Dermis microvascular lymphatic vessel endothelial cell (primary cell): ENCODE measurements around the gene TSACC. TPM values are rescaled to one million over a fixed set of nuclear protein-coding genes. Genes with fewer than 3 reads are reported as not detected.
"Not testable (repeated sequence)": the region's sequence is repeated elsewhere in the genome, so short reads cannot be mapped to it uniquely, and the experiment has no call there.

Experiments
- DNase-seq, 2 donors: peaks; one replicate each; pipeline versions ENCODE4 v3.0.0 to v3.0.0-alpha.2; 2010; ENCODE audit warnings: low read depth in 2 of 2
- total RNA-seq: library from RNA; depleted of rRNA; stranded (reverse); fragments of >200 nt; gene quantifications from 2 replicates; pipeline ENCODE4 v1.2.1, GENCODE V29; 2014

Gene TSACC
- total RNA-seq, 1 donor from 2014 or later = not detected

GRCh38 chr1:156346035-156346434 is 7.7 kb downstream of the TSACC start:
- not testable (repeated sequence) for DNase-seq

DNA sequence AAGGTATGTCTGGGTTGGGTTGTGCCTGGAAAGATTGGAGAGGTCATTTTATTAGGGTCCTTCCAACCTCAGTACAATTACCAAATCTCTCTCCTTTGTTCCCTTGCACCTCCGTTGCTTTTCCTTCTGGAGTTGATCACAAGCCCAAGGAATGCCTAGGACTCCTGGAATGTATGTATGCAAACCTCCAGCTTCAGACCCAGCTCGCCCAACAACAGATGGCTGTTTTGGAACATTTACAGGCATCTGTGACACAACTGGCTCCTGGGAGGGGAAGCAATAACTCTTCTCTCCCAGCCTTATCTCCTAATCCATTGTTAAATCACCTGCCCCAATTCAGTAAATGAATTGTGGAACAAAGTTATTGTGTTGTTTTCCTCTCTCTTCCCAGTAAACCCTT is 8.3 kb downstream of the TSACC start:
- no peak for DNase-seq

DNA sequence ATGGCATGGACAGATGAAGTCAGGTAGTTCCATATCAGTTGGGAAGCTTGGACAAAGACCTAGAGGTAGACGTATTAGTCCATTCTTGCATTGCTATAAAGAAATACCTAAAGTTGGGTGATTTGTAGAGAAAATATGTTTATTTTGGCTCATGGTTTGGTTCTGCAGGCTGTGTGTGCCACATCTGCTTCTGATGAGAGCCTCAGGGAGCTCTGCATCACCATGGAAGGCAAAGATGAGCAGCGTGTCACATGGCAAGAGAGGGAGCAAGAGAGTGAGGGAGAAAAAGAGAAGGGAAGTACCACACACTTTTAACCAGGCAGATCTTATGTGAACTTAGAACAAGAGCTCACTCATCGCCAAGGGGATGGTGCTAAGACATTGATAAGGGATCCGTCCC is 9.0 kb downstream of the TSACC start:
- no peak for DNase-seq

GRCh38 chr1:156352481-156352880 is 14.2 kb downstream of the TSACC start:
- not testable (repeated sequence) for DNase-seq

GRCh38 chr1:156356262-156356874 is 18.0 kb downstream of the TSACC start:
- DNase-seq = no peak

DNA sequence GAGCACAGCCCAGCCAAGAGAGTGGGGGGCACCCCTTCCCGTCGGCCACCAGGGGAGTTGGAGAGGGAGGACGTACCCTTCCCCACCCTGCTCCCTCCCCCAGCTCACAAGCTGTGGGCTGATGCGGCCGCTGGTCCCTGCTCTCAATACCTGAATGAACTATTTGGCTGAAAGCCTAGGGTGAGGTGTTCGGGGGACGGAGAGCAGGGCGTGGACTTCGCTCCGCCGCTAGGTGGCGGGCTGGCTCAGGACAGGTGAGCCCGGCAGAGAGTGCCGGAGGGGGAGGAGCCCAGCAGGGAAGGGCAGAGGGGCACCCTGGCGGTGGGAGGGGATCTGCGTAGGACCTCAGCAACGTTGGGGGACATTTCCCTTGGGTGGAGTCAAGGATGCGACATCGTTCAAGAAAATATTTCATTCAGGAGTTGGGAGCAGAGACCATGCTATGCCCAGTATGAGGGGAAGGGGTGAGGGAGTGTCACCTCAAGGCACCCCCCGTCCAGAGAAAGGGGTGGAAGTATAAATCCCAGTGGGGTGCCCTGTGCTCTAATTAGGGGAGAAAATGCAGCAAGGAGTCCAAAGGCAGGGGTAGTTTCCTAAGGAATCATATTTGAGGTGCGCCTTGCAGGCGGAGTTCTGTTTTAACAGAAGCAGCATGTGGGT is 18.7 kb downstream of the TSACC start:
- DNase-seq = peak in 1 of 2 donors; percentile 34

DNA sequence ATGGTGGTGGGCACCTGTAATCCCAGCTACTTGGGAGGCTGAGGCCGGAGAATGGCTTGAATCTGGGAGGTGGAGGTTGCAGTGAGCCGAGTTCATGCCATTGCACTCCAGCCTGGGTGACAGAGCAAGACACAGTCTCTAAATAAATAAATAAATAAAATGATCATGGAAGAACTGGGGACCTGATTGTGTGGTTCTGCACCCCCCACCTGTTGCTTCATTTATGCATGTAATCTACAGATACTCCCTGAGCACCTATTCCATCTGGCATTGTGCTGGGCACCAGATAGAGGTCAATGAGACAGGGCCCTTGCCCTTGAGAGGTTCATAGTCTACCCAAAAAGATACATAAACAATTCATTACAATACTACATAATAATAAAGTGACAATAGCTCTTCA is 19.7 kb downstream of the TSACC start:
- DNase-seq = no peak

DNA sequence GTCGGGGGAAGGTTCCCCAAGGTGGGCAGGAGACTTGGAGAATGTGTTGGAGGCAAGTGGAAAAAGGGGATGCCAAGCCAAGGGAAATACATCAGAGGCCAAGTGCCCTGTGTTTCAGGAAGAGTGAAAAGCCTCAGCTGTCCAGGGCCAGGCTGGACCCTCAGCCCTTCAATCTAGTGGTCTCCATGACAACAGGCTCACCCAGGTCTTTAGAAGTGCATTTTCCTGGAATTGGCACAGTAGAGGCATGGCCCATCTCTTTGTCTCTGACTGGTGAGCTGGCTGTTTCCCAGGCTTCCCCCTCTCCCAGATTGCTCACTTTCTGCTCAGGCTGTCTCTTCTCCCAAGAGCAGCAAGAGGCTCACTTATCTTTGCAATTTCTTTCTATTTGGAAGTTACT is 20.3 kb downstream of the TSACC start:
- no peak for DNase-seq

DNA sequence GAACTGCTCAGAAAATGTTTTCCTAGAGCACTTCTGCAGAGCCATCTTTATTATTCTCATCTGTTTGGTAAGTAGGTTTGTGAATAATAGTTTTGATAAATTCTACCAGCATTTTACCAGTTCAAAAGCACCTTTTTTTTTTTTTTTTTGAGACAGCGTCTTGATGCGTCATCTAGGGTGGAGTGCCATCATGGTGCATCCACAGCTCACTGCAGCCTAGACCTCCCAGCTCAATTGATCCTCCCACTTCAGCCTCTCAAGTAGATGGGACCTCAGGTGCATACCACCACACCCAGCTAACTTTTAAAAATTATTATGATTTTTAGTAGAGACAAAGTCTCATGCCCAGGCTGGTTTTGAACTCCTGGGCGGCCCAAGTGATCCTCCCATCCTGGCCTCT is 20.9 kb downstream of the TSACC start:
- DNase-seq = no peak

GRCh38 chr1:156359973-156360372 is 21.6 kb downstream of the TSACC start:
- DNase-seq = peak in 1 of 2 donors; percentile 17

DNA sequence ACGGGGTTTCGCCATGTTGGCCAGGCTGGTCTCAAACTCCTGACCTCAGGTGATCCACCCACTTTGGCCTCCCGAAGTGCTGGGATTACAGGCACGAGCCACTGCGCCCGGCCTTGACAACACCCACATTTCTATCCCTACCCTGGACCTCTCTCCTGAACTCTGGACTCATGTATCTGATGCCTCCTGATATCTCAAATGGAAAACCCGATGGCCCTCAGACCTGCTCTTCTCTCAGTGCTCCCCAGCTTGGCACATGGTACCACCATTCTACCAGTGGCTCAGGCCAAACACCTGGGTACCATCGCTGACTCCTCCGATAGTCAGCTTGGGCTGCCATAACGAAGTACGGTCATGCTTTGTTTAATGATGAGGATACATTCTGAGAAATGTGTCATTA is 22.2 kb downstream of the TSACC start:
- no peak for DNase-seq

GRCh38 chr1:156365754-156366153 is 27.4 kb downstream of the TSACC start:
- no peak for DNase-seq

DNA sequence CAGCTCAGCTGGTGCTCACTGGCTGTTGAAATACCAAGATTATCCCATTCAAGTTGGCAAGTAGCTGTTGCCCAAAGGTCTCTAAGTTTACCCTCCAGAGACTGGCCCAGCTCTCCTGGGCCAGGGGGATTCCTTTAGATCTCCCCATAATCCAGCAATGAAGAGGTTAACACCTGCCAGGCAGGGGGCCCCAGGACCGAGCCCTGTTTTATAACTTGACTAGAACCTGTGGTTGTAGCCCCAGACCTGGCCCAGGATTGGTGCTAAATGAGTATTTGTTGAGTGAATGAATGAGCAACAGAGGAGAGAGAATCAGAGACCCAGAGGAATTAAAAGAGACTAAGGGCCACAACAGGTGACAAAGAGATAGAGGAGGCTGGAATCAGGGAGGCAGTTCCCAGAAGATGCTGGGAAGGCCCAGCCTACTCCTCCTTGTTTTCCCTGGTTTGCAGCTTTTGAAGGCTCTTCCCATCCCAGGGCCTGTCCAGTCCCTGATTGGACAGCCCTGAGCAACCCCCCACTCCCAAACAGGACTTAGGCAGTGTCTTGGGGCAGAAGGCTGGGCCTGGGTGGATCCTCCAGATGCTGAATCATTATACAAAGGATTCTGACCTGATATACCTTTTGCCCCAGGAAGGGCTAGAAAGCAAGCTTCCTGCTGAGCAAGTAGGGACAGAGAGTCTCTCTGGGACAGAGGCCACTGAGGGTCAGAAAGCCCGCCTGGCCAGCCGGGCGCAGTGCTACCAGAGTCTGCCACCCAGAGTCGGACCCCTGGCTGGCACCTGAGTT is 28.2 kb downstream of the TSACC start:
- DNase-seq = no peak

GRCh38 chr1:156367383-156368156 is 29.2 kb downstream of the TSACC start:
- no peak for DNase-seq

GRCh38 chr1:156368157-156368658 is 29.9 kb downstream of the TSACC start:
- no peak for DNase-seq

GRCh38 chr1:156368889-156369684 is 30.8 kb downstream of the TSACC start, which contains the start of gene RHBG:
Gene RHBG (plus strand): TSS chr1:156369211. CDS start chr1:156369250, 39 bp downstream.
- peak in 1 of 2 donors; percentile 26 for DNase-seq

GRCh38 chr1:156369685-156370286 is 31.5 kb downstream of the TSACC start:
- not testable (repeated sequence) for DNase-seq

GRCh38 chr1:156371553-156372264 is 33.4 kb downstream of the TSACC start:
- DNase-seq = no peak

GRCh38 chr1:156372265-156372586 is 33.9 kb downstream of the TSACC start:
- no peak for DNase-seq

GRCh38 chr1:156372876-156373275 is 34.5 kb downstream of the TSACC start:
- no peak for DNase-seq
